ENCODE results near the gene RGL3.

RGL3 gene

DNA sequence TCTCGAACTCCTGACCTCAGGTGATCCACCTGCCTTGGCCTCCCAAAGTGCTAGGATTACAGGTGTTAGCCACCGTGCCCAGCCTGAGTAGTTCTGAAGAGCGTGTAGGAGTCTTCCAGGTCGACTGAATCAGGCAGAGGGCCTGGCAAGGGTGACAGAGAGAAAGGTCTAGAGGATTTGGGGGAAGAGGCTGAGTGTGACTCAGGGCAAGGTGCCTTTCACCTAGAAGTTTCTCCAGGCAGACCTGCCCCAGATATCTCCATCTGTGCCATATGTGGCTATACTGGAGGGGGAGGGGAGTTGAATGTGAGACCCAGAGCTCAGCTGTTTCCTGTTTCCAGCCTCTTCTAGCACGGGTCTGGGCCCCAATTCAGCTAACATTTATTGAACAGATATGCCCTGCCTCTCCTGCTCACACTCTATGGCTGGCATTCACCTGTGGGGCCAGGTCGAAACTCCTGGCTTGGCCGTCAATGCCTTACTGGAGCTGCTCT lies 71.5 kb downstream of the RGL3 start:
- H3K4me3 ChIP-seq (ENCODE audit: low read length) = no peak overlapping the region
- no peak for DNase-seq (ENCODE audit: low read depth)
- TF ChIP-seq, protein P1, sequence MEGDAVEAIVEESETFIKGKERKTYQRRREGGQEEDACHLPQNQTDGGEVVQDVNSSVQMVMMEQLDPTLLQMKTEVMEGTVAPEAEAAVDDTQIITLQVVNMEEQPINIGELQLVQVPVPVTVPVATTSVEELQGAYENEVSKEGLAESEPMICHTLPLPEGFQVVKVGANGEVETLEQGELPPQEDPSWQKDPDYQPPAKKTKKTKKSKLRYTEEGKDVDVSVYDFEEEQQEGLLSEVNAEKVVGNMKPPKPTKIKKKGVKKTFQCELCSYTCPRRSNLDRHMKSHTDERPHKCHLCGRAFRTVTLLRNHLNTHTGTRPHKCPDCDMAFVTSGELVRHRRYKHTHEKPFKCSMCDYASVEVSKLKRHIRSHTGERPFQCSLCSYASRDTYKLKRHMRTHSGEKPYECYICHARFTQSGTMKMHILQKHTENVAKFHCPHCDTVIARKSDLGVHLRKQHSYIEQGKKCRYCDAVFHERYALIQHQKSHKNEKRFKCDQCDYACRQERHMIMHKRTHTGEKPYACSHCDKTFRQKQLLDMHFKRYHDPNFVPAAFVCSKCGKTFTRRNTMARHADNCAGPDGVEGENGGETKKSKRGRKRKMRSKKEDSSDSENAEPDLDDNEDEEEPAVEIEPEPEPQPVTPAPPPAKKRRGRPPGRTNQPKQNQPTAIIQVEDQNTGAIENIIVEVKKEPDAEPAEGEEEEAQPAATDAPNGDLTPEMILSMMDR (conservative IDR thresholded peaks at IDR 0.05; ENCODE audit: low read length) = no peak

DNA sequence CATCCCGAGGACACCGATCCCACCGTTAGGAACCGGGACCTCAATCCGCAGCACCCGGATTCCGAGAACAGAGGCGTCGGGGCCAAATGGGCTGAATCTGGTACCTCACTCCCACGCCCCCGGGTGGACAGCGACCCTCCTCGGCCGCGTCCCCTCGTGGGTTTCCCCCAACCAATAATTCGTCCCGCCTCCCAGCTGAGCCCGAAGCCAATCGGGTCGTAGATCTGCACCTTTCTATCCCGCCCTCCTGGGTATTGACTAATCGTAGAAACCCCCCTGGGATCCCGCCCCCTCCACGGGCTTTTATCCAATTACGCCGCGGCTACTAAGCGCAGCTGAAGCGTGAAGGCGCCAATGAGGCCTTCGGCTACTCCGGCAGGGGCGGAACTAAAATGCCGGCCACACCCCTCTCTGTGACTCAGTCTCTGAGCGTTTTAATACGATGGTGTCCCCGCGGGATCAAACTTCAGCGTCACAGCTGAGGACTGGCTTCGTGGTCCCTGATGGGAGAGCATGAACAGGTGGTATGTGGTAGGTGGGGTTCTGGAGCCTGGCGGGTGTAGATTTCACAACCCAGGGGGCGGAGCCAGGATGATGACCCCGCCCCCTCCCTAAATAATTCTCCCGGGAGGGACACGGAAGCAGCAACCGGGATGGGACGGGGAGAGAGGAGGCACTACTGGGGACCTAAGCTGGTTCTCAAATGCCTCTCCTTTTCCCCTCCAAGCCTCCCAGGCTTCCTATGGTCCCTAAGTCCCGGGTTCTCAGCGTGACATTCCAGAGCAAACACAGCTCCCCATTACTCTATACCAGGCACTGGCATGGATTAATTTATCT lies 72.8 kb downstream of the RGL3 start, which contains the start of the genes CCDC159 and TMEM205:
TSS of gene CCDC159 (plus strand) at position 416 of the 837 bp plus-strand sequence. CDS start at position 504, 88 bp downstream.
TSS of gene TMEM205 (minus strand) at position 165 of the 837 bp plus-strand sequence. CDS start 649 bp downstream, outside the sequence.
- peak; percentile 99 for DNase-seq (ENCODE audit: low read depth)
- TF ChIP-seq, protein P1 (conservative IDR thresholded peaks at IDR 0.05; ENCODE audit: low read length) = no peak; the same call in 1 of the 2 replicates
- peak within 1 kb of the TSS; percentile 87 for H3K4me3 ChIP-seq (ENCODE audit: low read length)

DNA sequence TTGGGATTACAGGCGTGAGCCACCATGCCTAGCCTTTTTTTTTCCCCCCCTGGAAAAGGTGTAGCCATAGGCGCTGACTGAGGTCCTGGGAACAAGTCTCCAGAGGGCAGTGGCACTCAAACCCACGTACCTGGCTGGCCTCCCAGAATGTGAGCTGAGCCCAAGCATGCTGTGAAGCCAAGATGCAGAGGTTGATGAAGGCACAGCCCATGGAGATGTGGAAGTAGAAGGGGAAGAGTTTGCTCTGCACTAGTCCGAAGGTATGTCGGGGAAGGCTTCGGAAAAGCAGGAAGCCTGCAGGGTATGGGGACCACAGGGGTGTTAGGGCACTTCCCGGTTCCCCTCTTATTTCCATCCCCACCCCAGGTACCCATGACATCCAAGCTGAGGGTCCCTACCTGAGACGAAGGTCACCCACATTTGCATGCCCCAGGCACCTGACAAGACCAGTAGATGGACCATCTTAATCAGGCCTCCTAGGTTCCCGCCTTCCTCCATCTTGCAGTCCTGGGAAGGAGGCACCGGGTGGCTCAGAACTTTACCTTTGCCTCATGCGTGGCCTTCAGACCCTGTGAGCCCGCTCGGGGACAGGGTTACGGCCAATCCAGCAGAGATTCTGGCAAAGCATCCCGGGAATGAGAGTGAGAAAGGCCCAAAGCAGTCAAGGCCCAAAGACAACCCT lies 73.9 kb downstream of the RGL3 start:
- no peak for DNase-seq (ENCODE audit: low read depth)
- peak overlapping the region; percentile 87 for H3K4me3 ChIP-seq (ENCODE audit: low read length)
- TF ChIP-seq, protein P1 (conservative IDR thresholded peaks at IDR 0.05; ENCODE audit: low read length) = no peak
